NCI-H524 treated with DMSO at 0.1 percent for 48 hours (cell line): ENCODE measurements around the gene ATG13.

Experiments used
- DNase-seq: peaks from one replicate; lab custom pipeline; 2025; lab: John Stamatoyannopoulos, UW

The ATG13 gene

GRCh38 chr11:46676436-46677158 is 59.2 kb downstream of the ATG13 start:
- no peak for DNase-seq

- DNase-seq: no peak
Measured at GRCh38 chr11:46677169-46677568, 59.8 kb downstream of the ATG13 start.

- no peak for DNase-seq
Measured at GRCh38 chr11:46677991-46678740, 60.8 kb downstream of the ATG13 start.

GRCh38 chr11:46678741-46679130 is 61.4 kb downstream of the ATG13 start:
- no peak for DNase-seq

- DNase-seq: no peak
Measured at GRCh38 chr11:46679241-46680163, 62.1 kb downstream of the ATG13 start.

- no peak for DNase-seq
Measured at GRCh38 chr11:46680164-46680760, 62.9 kb downstream of the ATG13 start.

GRCh38 chr11:46680815-46681214 is 63.5 kb downstream of the ATG13 start:
- DNase-seq: no peak

- no peak for DNase-seq
Measured at GRCh38 chr11:46681814-46682213, 64.5 kb downstream of the ATG13 start.

- DNase-seq: no peak
Measured at GRCh38 chr11:46682773-46683752, 65.7 kb downstream of the ATG13 start.

- no peak for DNase-seq
Measured at GRCh38 chr11:46684367-46684766, 67.0 kb downstream of the ATG13 start.

GRCh38 chr11:46686886-46687795 is 69.8 kb downstream of the ATG13 start:
- DNase-seq: no peak

GRCh38 chr11:46690702-46691101 is 73.3 kb downstream of the ATG13 start:
- no peak for DNase-seq

GRCh38 chr11:46692450-46692849 is 75.1 kb downstream of the ATG13 start:
- no peak for DNase-seq

- DNase-seq: no peak
Measured at GRCh38 chr11:46693597-46694012, 76.3 kb downstream of the ATG13 start.

GRCh38 chr11:46694072-46694471 is 76.7 kb downstream of the ATG13 start:
- DNase-seq: no peak

GRCh38 chr11:46694607-46695006 is 77.3 kb downstream of the ATG13 start:
- DNase-seq: no peak

- DNase-seq: no peak
Measured at GRCh38 chr11:46695345-46696211, 78.2 kb downstream of the ATG13 start.

- DNase-seq: no peak
Measured at GRCh38 chr11:46696212-46696558, 78.8 kb downstream of the ATG13 start.

- no peak for DNase-seq
Measured at GRCh38 chr11:46697303-46697702, 80.0 kb downstream of the ATG13 start.
